IPS-20b (cell line): ENCODE results near the gene HAL.
A peak's percentile ranks its signal among the peaks of the same experiment; 100 is the strongest.

Experiments
- H3K27ac ChIP-seq: one replicate; pipeline ENCODE4 v1.5.1; 2013; ENCODE audit warnings: low read length
- H3K27me3 ChIP-seq: 2 replicates; pipeline ENCODE4 v1.6.1; 2013; ENCODE audit warnings: mild to moderate bottlenecking, low read length, inconsistent platforms; ENCODE audit not compliant: insufficient read depth
- H3K36me3 ChIP-seq: 2 replicates; pipeline ENCODE4 v1.6.1; 2013; ENCODE audit warnings: low read depth, mild to moderate bottlenecking, inconsistent platforms, low read length, moderate library complexity; ENCODE audit not compliant: insufficient read depth
- H3K4me1 ChIP-seq: 2 replicates; pipeline ENCODE4 v1.6.1; 2013; ENCODE audit warnings: mild to moderate bottlenecking, control low read depth, inconsistent platforms, low read length, moderate library complexity; ENCODE audit not compliant: insufficient read depth
- H3K4me3 ChIP-seq: 2 replicates; pipeline ENCODE4 v1.5.1; 2013; ENCODE audit warnings: mild to moderate bottlenecking, low read length, inconsistent platforms
- H3K9ac ChIP-seq: 2 replicates; pipeline ENCODE4 v1.6.1; 2013; ENCODE audit warnings: low read depth, mild to moderate bottlenecking, inconsistent platforms, low read length, moderate library complexity
- H3K9me3 ChIP-seq: 2 replicates; pipeline ENCODE4 v1.6.1; 2013; ENCODE audit warnings: mild to moderate bottlenecking, low read depth, low read length, inconsistent platforms; ENCODE audit not compliant: insufficient read depth

The HAL gene, protein sequence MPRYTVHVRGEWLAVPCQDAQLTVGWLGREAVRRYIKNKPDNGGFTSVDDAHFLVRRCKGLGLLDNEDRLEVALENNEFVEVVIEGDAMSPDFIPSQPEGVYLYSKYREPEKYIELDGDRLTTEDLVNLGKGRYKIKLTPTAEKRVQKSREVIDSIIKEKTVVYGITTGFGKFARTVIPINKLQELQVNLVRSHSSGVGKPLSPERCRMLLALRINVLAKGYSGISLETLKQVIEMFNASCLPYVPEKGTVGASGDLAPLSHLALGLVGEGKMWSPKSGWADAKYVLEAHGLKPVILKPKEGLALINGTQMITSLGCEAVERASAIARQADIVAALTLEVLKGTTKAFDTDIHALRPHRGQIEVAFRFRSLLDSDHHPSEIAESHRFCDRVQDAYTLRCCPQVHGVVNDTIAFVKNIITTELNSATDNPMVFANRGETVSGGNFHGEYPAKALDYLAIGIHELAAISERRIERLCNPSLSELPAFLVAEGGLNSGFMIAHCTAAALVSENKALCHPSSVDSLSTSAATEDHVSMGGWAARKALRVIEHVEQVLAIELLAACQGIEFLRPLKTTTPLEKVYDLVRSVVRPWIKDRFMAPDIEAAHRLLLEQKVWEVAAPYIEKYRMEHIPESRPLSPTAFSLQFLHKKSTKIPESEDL

DNA sequence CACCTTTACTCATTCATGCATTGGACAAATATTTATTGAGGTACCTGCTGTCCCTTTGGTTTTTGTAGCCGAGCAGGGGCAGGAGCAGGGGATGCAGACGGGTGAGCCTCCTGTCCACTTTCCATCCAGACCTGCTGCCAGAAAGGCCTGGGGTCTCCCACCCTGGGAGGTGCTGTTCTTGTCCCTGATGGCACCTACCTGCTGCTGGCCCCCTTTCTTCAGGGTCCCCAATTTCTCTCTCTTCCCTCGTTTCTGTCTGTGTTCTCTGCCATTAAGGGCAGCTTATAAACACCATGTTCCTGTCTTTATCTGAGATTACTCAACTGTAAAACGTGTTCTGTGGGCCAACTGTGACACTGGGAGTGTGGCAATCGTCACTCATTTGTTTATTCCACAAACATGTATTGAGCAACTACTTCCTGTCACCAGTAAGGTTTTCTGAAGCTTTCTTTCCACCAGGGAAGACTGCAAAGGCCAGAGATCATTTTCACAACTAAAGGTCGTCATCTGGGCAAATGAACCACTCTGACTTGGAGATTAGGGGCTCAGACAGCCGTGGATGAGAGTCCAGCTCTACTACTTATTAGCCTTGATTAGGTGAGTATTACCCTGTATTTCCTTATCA, at the start of gene HAL:
HAL (minus strand) TSS at position 311 of the 625 bp plus-strand sequence. CDS start 434 bp downstream, outside the sequence.
- H3K36me3 ChIP-seq = peaks cover 5% of the 10 kb centered on the region; the same call in 1 of the 2 replicates
- H3K9me3 ChIP-seq = no peaks in the 10 kb centered on the region
- H3K27me3 ChIP-seq = no peaks in the 10 kb centered on the region
- H3K27ac ChIP-seq = no peak within 1 kb of the TSS
- H3K4me1 ChIP-seq = 0 out of 2 replicates have a peak, but pooled peaks cover 3% of the 10 kb centered on the region
- no peak within 1 kb of the TSS for H3K4me3 ChIP-seq
- no peak within 1 kb of the TSS for H3K9ac ChIP-seq

DNA sequence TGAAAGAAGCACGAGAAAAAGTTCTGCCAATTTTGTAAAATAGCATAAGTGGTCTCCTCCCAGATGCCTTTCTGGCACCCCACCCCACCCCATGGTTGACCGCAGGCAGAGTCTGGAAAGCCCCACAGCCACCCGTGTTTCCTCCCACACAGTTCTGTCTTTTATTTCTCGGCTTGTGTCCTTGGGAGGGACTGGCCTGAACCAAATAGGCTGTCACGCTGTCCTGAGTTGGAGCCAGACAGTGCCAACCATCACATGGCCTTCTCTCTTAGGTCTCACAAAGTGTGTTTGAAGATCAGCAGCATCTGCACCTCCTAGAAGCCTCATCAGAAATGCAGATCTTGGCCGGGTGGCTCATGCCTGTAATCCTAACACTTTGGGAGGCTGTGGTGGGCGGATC, 49.4 kb upstream of the HAL start:
- Histone ChIP-seq H3K4me3 (no peak overlapping the region), H3K36me3 (no peaks in the 10 kb centered on the region), H3K27me3 (no peaks in the 10 kb centered on the region), H3K9ac (no peak overlapping the region), H3K9me3 (no peaks in the 10 kb centered on the region), H3K27ac (no peak overlapping the region), H3K4me1 (no peaks in the 10 kb centered on the region; the same call in 1 of the 2 replicates)

DNA sequence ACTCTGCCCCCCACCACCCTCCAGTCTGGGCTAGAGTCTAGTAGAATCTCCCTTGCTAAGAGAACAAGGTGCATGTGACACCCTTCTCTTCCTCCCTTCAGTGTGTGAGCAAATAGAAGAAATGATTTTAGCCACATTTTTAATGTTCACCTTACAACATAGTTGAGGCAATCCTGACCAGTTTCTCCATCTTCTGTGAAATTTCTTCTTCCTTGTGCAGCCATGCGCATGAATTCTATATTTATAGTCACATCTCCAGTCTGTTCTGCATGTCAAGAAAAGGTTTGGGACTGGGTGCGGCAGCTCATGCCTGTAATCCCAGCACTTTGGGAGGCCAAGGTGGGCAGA, 48.8 kb upstream of the HAL start:
- no peaks in the 10 kb centered on the region for H3K27me3 ChIP-seq
- H3K36me3 ChIP-seq = no peaks in the 10 kb centered on the region
- no peak overlapping the region for H3K4me3 ChIP-seq
- H3K27ac ChIP-seq = no peak overlapping the region
- no peaks in the 10 kb centered on the region for H3K9me3 ChIP-seq
- H3K4me1 ChIP-seq = no peaks in the 10 kb centered on the region; the same call in 1 of the 2 replicates
- no peak overlapping the region for H3K9ac ChIP-seq

DNA sequence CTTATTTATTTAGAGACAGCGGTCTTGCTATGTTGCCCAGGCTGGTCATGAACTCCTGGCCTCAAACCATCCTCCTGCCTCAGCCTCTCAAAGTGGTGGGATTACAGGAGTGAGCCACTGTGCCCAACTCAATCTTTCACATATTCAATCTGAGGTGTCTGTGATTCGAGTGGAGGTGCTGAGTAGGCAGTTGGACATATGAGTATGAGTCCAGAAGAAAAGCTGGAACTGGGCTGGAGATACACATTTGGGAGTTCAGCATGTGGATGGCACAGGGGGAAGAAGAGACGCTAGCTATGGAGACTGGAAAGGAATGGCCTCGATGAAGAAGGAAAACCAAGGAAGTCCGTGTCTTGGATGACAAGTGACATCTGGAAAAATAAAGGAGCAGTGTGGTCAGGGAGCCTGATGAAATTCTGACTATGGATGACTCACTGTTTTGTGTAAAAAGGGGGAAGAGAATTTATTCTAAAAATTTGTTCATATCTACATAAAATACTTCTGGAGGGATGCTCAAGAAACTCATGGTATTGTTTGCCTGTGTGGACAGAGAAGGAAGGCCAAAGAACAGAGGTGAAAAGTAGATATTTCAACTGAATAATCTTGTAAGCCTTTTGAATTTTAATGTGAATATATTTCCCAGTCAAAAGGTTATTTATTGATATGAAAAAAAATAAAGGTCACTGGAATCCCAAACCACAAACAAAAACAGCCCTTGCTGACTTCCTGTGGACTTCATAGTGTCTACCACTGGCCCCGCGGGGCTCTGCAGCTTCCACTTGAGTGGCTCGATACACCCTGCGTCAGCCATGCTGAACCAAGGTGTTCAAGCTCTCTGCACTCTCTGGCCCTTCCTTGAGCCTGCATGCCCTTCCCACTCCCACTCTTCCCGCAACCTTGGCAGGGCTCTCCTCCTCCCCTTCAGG, 48.1 kb upstream of the HAL start:
- Histone ChIP-seq H3K27ac (no peak overlapping the region), H3K9me3 (no peaks in the 10 kb centered on the region), H3K9ac (no peak overlapping the region), H3K4me1 (no peaks in the 10 kb centered on the region; the same call in 1 of the 2 replicates), H3K36me3 (no peaks in the 10 kb centered on the region), H3K4me3 (no peak overlapping the region), H3K27me3 (no peaks in the 10 kb centered on the region)

DNA sequence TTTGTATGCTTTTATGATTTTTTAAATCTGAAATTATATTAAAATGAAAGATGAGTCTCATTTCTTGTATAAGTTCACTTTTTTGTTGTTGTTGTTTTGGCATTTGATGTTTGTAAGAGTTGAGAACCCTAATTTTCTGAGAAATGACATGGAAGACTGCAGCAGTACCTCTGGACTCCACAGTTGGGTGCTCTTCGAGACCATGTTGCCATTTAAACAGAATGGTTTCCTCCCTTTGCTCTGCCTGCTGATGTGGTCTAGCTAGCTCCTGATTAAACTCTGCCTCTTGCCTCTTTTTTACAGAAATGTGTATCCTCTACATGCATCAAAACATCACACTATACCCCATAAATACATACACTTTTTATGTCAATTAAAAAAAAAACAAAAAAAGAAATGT, 45.0 kb upstream of the HAL start:
- H3K27ac ChIP-seq = no peak overlapping the region
- no peaks in the 10 kb centered on the region for H3K9me3 ChIP-seq
- H3K9ac ChIP-seq = no peak overlapping the region
- H3K4me1 ChIP-seq = no peaks in the 10 kb centered on the region
- no peaks in the 10 kb centered on the region for H3K36me3 ChIP-seq
- H3K27me3 ChIP-seq = no peaks in the 10 kb centered on the region
- H3K4me3 ChIP-seq = no peak overlapping the region

DNA sequence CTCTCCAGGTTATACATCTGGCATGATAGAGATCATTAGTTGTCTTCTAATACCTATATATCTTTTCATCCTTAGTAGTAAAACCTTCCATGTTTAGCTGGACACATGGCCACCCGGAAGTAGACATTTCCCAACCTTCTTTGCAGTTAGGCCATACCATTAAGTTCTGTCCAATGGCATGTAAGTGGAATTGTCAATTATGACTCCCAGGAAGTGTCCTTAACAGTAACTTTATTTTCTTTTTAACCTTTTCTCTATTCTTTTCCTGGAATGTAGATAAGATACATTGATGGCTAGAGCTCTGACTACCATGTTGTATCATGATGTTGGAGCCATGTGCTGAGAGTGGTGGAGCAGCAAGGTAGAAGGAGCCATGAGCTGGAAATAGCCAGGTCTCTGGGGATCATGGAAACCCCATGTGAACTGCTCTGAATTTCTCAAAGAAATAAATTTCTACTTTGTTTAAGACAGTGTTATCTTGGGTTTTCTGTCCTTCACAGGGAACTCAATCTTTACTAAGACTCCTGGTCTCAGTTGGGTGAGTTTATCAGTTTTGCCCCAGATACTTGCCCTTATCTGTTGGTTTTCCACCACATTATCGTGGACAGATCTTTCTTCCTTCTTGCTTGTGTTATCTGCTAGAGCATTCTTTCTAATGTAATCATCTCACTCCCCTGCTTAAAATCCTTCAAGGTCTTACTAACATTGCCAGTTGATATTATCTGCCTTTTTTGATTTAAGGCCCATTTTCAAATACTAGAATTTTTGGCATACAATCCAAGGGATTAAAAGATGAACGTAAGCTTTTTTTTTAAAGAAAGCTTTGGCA, 44.4 kb upstream of the HAL start:
- no peaks in the 10 kb centered on the region for H3K4me1 ChIP-seq
- no peak overlapping the region for H3K27ac ChIP-seq
- H3K9me3 ChIP-seq = no peaks in the 10 kb centered on the region
- no peak overlapping the region for H3K9ac ChIP-seq
- H3K27me3 ChIP-seq = no peaks in the 10 kb centered on the region
- no peaks in the 10 kb centered on the region for H3K36me3 ChIP-seq
- H3K4me3 ChIP-seq = no peak overlapping the region

DNA sequence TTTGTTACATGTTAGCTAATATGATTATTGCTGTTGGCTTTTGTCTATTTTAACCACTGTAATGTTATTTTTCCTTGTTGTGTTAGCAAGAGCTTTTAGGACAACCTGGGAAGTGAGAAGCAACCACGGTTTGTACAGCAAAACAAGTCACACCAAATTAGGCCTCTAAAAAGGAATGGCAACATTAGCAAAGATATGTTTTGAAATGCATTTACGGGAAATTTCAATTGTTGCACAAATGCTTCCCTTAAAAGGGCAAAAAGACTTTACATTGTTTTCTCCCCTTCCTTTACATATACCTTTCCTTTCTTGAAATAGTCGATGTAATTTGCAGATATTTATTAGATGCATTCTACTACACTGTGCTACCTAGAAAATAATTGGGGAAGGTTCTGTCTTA, 43.4 kb upstream of the HAL start:
- H3K4me3 ChIP-seq = no peak overlapping the region
- H3K4me1 ChIP-seq = no peaks in the 10 kb centered on the region
- H3K9ac ChIP-seq = no peak overlapping the region
- no peaks in the 10 kb centered on the region for H3K36me3 ChIP-seq
- no peaks in the 10 kb centered on the region for H3K9me3 ChIP-seq
- H3K27ac ChIP-seq = no peak overlapping the region
- H3K27me3 ChIP-seq = no peaks in the 10 kb centered on the region

DNA sequence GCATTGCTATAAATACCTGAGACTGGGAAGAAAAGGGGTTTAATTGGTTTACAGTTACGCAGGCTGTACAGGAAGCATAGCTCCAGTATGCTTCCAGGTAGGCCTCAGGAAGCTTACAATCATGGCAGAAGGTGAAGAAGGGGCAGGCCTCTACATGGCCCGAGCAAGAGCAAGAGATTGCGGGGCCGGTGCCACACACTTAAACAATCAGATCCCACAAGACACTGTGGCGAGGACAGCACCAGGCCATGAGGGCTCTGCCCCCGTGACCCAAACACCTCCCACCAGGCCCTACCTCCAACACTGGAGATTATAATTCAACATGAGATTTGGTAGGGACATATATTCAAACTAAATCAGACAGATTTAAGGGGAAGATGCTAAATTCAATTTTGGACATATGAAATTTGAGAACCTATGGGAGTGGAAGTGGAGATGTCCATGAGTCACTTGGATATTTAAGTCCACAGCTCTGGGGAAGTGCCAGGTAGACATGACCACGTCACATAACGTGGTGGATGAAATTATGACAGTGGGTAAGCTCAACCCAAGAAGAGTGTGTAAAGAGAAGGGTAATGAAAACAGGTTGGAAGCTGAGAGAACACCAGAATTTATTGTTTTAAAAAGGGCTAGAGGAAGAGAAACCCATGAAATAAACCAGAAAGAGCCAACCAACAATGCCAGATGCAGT, 40.8 kb upstream of the HAL start:
- no peak overlapping the region for H3K27ac ChIP-seq
- H3K9me3 ChIP-seq = no peaks in the 10 kb centered on the region
- no peak overlapping the region for H3K9ac ChIP-seq
- no peaks in the 10 kb centered on the region for H3K36me3 ChIP-seq
- no peaks in the 10 kb centered on the region for H3K27me3 ChIP-seq
- no peak overlapping the region for H3K4me3 ChIP-seq
- 0 out of 2 replicates have a peak, but pooled peaks cover 5% of the 10 kb centered on the region for H3K4me1 ChIP-seq

DNA sequence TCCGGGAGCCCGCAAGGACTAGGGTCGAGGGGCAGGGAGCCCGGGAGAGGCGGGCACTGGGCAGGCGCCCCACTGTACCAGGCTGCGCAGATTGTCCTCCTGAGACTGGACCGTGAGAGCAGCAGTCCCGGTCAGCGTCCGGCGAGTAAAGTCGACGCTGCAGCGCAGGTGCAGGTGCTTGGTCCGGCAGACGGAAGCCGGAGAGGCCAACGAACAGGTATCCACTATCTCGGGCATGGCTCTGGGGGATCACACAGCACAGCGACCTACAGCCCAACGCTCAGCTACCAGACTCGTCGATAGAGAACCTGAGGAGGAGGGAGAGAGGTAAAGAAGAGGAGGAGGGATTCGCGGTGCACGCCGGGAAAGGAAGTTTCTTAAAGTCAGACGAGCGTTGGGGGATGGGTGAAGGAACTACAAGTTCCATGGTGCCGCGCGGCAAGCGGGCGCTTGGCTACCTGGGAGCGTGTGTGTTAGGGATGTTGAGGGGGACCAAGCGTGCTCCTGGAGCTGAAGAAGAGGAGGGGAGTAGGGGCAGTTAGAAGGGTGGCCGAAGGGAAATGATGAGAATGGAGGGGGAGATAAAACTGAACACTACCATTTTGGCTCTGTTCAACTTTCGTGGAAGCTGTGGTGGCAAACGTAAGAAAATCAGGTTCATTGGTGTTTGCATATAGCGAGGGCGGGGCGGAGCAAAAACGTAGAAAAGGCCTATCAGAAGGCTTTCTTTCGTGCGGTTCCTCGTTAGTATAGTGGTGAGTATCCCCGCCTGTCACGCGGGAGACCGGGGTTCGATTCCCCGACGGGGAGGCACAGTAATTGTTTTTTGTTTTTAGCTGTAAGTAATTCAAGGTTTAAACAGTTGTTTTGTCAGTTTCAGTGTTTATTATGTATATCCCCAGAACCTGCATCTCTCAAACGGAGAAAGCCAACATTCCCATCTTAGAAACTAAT, 39.4 kb upstream of the HAL start, which contains the start of gene LTA4H:
LTA4H (minus strand) TSS at position 305 of the 954 bp plus-strand sequence; CDS start at position 237, 68 bp downstream.
- no peaks in the 10 kb centered on the region for H3K9me3 ChIP-seq
- 0 out of 2 replicates have a peak, but pooled peaks cover 5% of the 10 kb centered on the region for H3K4me1 ChIP-seq
- no peak within 1 kb of the TSS for H3K27ac ChIP-seq
- H3K27me3 ChIP-seq = no peaks in the 10 kb centered on the region
- H3K4me3 ChIP-seq = peak within 1 kb of the TSS; percentile 95
- H3K36me3 ChIP-seq = no peaks in the 10 kb centered on the region
- peak within 1 kb of the TSS; percentile 82; the same call in 1 of the 2 replicates for H3K9ac ChIP-seq
